GM21526 (cell line): ENCODE data around the gene ADGRB3.
"Not testable (repeated sequence)": the region's sequence is repeated elsewhere in the genome, so short reads cannot be mapped to it uniquely, and the experiment has no call there.

Experiments used
- ATAC-seq: cut with Tn5 transposase; IDR thresholded peaks from one replicate; pipeline ENCODE4 v1.9.1; 2021; ENCODE audit warnings: moderate library complexity; ENCODE audit not compliant: unreplicated experiment, low FRiP score

Gene ADGRB3

DNA sequence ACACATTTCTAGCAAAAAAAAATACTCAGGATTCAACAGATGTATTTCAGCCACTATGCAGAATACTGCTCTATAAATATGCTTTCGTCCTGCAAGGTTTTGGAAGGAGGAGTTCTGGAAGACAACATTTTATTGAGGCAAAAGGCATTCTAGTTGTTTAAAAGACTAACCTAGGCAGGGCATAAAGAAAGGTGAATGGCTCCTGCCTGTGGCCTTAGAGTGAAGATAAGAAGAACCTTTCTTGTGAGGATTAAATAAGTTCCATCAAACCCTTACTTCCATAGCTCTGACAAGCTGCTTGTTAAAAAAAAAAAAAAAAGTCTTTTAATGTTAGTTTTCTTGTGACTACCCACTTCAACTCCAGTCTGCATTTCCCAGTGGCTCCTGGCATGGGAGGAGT lies 139.8 kb downstream of the ADGRB3 start:
- ATAC-seq: no peak

DNA sequence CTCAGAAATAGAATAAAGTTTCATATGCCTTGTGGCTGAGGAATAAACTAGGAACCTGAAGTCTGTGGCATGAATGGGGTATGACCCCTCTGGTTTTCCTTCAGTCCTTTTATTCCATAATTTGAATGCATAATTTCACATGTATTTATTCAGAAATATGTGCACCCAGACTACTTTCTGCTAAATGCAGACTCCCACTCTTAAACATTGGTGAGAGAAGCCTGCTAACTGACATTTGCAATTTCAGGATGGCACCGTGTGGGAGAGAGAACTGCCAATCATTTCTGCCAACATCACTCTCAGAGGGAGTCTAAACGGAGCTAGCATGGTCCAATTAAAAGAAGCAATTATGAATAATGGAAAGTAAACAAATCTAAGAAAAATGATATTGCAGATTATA lies 141.3 kb downstream of the ADGRB3 start:
- ATAC-seq: no peak

GRCh38 chr6:68777956-68778355 lies 142.9 kb downstream of the ADGRB3 start:
- ATAC-seq: no peak

- ATAC-seq: no peak
Observed at GRCh38 chr6:68778356-68779020, 143.4 kb downstream of the ADGRB3 start.

DNA sequence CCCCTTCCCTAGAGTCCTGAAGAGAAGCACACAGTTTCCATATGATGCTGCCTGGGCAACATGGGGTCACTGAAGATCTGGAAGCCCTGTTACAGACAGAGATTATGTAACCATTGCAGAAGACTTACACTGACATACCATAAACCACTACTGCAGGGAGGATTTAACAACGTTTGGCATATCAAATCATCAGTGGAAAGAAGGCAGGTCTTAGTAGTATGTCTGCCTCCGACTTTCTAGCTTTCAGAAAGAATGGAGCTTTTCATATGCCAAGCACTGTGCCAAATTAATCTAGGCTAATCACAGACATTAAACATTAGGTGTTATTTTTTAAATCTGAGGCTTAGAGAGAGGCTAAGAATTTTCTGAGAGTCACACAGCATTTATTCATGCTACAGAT lies 144.3 kb downstream of the ADGRB3 start:
- ATAC-seq: no peak

GRCh38 chr6:68790128-68790527 lies 155.0 kb downstream of the ADGRB3 start:
- ATAC-seq: not testable (repeated sequence)

- ATAC-seq: not testable (repeated sequence)
Observed at GRCh38 chr6:68814976-68815375, 179.9 kb downstream of the ADGRB3 start.

- ATAC-seq: no peak
Observed at GRCh38 chr6:68826501-68826900, 191.4 kb downstream of the ADGRB3 start.

DNA sequence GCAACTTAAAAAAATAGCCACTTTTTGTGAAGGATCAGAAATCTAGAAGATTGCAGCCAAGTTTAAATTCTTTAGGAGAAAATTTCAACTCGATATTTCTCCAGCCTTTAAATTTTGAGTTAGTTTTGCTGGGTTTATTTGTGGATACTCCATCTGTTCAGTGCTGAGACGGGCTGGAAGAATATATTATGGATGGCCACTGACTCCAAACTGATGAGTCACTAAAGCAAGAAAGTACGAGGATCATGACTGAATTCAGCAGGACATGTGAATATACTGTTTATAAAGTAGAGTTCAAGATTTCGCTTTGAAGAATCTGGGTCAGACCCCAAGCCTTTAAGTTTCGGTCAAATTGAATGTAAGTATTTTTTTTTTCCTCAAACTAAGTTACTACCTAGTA lies 199.5 kb downstream of the ADGRB3 start:
- ATAC-seq: no peak

GRCh38 chr6:68838571-68838970 lies 203.5 kb downstream of the ADGRB3 start:
- ATAC-seq: no peak

- no peak for ATAC-seq
Observed at GRCh38 chr6:68852791-68853190, 217.7 kb downstream of the ADGRB3 start.

GRCh38 chr6:68859233-68859632 lies 224.2 kb downstream of the ADGRB3 start:
- ATAC-seq: no peak

GRCh38 chr6:68868646-68869045 lies 233.6 kb downstream of the ADGRB3 start:
- ATAC-seq: no peak

GRCh38 chr6:68873236-68873635 lies 238.2 kb downstream of the ADGRB3 start:
- ATAC-seq: no peak

GRCh38 chr6:68874747-68875146 lies 239.7 kb downstream of the ADGRB3 start:
- no peak for ATAC-seq

- no peak for ATAC-seq
Observed at GRCh38 chr6:68875403-68875802, 240.3 kb downstream of the ADGRB3 start.

- no peak for ATAC-seq
Observed at GRCh38 chr6:68876792-68877493, 241.9 kb downstream of the ADGRB3 start.

- no peak for ATAC-seq
Observed at GRCh38 chr6:68880050-68880813, 245.2 kb downstream of the ADGRB3 start.

GRCh38 chr6:68883325-68883724 lies 248.2 kb downstream of the ADGRB3 start:
- ATAC-seq: not testable (repeated sequence)

DNA sequence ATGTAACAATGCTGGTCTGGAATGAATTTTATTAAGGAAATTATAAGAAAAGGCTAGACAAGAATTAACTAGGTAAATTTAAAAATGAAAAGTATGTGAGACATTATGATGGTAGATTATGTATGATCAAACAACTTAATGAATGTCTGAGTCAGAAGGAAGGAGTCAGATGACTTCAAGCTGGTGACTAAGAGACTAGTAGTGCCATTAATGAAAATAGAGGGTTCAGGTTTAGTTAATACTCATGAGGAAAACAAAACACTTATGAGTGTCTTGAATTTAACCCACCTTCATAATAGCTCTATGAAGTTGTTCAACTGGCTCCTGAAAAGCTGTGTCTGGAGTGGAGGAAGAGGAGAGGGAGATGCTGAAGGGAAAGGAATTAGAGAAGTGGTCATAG lies 256.3 kb downstream of the ADGRB3 start:
- no peak for ATAC-seq

DNA sequence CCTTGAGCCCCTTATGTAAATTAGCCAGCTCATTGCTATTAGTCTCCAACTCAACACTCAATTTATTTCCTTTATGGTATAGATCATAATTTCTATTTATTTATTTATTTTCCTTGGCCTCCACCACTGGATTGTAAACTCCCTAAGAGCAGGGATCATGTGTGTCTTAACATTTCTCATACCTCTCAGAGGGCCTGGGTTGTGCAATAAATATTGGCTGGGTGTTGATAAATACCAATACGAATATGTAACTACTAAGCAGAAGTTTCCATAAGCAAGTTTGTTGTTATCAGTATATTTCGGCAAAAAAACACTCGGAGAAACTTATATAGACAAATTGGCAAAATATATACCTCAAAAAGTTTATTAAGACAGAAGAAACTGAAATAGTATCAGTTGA lies 257.4 kb downstream of the ADGRB3 start:
- ATAC-seq: no peak

DNA sequence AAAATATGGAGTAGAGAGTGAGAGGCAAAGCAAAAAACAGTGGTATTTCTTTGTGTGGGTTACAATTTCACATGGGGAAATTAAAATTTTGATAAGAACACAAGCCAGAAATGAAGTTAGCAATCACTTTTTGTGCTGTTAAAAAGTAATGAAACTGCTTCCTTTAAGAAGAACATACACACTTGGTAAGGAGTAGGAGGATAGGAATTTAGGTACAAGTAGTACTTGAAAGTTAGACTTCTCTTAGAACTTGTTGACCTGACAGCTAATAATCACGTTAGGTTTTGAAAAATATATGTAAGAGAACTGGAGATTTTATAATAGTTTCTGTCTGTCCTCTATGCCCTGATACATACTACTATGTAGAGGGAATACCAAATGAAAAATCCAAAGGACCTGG lies 260.8 kb downstream of the ADGRB3 start:
- ATAC-seq: no peak
